Activated CD4-positive, alpha-beta T cell treated with anti-CD3 and anti-CD28 coated beads, Interleukin-2, Interleukin-4, amounts not matched to agents 100 ng/mL and 50 ng/mL, durations not matched to agents 16 hours and 8 hours (primary cell): ENCODE data around the gene MYO9A.
"Not testable (repeated sequence)": the region's sequence is repeated elsewhere in the genome, so short reads cannot be mapped to it uniquely, and the experiment has no call there.

ENCODE experiments used
- DNase-seq: peaks from one replicate; pipeline ENCODE4 v3.0.0-alpha.2; 2020; ENCODE audit warnings: low spot score

Gene MYO9A

DNA sequence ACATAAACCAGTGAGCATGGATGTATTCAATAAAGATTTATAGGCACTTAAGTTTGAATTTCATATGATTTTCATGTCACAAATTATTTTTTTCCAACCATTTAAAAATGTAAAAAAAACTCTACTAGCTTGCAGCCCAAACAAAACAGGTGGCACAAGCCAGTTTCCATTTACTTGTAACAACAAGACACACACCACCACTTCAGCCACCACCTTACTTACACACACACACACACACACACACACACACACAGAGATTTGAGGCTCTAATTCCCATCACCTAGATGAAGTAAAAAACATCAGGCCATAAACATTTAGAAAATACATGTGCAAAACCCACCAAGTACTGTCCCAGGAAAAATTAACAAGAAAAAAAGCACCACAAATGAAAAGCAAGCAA is 25.3 kb downstream of the MYO9A start:
- DNase-seq: no peak

DNA sequence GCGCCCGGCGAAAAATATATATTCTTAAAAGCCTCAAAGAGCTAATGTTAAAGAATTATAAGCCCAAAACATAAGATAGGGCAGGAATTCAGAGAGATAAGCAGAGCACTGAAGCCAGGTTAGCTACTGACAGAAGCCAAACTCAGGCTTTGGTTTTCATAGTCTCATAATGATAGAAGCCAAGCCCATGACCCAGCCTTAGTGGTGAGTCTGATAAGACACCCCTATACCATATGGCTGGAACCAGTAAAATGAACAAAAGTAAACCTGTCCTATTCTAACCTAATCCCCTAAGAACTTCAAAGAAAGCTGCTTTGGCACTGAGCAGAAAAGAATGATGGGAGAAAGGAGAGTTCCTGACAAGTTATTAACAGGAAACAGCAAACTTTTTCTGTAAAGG is 25.9 kb downstream of the MYO9A start:
- DNase-seq: no peak

DNA sequence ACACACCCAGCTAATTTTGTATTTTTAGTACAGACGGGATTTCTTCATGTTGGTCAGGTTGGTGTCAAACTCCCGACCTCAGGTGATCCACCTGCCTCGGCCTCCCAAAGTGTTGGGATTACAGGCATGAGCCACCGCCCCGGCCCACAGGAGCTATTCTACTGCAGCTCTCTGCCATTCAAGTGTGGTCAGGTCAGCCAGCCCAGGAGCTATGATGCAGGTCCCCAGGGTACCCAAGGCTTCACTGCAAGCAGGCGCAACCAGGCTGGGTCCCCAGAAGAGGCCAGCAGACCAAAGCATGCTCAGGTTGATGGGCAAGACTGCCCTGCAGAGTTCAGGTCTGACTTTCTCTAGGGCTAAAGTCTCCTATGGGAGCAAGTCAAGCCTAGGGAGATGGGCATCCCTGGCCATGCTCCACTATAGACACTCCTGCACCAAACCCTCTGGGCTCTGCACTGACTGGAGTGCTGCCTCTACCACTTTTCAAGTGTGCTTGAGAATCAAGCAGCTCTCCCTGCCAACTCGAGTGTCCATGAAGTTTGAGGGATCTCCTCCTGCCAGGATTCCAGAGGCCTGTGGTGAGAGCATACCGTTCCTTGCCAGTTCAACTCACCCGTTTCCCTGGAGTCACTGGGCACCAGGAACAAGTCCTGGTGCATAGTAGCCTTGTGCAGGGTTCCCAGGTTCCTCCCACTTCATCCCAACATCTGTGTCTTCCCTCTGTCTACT is 30.9 kb downstream of the MYO9A start:
- DNase-seq: no peak

DNA sequence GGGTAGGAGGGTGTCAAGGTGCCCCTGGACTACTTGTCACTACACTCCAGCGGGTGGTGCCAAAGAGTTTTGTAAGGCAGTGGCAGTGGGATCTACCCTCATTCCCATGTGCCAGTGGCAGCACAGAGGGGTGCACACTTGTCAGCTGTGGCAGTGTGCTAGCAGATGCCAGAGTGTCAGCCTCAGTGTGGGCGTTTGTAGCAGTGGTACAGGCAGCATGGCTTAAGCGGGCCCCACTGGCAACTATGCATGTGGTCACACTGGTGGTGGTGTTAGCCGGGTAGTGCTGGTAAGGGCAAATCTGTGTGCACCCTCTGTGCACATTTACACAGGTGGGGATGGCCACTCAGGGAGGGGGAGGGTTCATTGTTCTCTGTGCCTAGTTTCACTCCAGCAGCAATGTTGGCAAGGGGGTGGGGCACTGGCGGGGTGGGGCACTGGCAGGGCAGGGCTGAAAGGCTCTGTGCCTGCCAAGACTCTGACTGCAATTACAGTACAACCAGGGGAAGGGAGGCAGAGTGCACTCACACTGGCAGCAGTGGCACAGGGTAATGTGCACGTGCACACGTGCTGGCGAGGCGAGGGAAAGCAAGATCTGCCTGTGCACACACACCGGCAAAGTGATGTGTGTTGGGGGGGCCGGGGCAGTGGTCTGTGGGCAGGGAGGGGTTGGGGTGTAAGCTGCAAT is 31.8 kb downstream of the MYO9A start:
- no peak for DNase-seq

DNA sequence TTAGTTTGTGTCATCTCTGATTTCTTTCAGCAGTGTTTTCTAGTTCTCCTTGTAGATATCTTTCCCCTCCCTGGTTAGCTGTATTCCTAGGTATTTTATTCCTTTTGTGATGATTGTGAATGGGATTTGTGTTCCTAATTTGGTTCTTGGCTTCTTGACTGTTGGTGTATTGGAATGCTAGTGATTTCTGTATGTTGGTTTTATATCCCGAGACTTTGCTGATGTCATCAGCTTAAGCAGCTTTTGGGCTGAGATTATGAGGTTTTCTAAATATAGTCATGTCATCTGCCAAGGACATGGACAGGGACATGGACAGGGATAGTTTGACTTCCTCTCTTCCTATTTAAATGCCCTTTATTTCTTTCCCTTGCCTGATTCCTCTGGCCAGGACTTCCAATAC is 35.8 kb downstream of the MYO9A start:
- no peak for DNase-seq

DNA sequence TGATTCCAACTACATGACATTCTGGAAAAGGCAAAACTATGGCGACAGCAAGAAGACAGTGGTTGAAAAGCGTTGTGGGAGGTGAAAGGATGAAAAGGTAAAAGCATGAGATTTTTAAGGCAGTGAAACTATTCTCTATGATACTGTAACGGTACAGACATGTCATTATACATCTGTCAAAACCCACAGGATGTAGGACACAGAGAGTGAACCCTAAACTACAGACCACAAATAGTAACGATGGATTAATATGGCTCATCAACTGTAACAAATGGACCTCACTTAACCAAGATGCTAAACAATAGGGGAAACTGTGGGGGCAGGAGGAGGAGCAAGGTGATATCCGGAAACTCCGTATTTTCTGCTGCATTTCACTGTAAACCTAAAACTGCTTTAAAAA is 39.1 kb downstream of the MYO9A start:
- peak; percentile 0 for DNase-seq

DNA sequence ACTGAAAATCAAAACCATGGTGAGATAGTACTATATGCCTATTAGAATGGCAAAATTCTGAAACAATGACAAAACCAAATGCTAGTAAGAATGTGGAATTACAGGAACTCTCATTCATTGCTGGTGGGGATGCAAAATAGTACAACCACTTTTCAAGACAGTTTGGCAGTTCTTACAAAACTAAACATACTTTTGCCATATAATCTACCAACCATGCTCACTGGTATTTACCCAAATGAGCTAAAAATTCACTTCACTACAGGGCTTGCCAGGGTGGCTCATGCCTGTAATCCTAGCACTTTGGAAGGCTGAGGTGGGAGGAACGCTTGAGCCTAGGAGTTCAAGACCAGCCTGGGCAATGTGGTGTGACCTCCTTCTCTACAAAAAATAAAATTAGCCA is 40.0 kb downstream of the MYO9A start:
- no peak for DNase-seq

DNA sequence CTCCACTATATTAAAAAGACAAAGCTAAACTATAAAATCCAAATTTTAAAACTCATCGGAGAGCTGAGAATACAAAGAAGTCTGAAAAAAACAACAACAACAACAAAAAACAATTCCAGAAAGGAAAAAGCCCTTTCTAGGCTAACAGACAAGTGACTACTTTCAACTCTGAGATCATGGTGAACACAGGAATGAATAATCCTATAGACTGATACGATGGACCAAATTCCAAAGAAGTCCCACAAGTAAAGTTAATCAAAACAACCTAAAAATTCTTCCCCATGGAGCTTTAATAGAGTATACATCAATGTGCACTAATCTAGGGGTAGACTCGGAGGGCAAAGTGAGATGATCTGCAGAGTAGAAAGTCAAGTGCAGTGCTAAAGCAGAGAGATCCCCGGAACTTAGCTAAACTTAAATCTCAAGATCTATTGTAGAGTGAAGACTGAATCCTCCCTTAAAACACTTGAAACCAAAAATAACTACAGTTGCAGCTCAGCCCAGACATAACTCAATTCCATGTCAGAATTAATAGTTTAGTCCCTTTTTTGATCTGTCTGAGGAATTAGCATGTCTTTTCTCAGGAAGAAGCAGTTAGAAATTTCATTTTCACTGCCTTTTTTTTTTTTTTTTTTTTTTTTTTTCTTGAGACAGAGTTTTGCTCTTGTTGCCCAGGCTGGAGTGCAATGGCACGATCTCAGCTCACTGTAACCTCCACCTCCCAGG is 43.5 kb downstream of the MYO9A start:
- DNase-seq: no peak

DNA sequence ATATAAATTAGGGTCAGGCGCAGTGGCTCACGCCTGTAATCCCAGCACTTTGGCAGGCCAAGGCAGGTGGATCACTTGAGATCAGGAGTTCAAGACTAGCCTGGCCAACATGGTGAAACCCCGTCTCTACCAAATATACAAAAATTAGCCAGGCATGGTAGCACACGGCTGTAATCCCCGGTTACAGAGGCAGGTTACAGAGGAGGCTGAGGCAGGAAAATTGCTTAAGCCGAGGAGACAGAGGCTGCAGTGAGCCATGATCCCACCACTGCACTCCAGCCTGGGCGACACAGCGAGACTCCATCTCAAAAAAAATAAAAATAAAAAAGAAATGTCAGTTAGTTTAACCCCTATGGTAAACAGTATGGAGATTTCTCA is 46.5 kb downstream of the MYO9A start:
- DNase-seq: not testable (repeated sequence)

DNA sequence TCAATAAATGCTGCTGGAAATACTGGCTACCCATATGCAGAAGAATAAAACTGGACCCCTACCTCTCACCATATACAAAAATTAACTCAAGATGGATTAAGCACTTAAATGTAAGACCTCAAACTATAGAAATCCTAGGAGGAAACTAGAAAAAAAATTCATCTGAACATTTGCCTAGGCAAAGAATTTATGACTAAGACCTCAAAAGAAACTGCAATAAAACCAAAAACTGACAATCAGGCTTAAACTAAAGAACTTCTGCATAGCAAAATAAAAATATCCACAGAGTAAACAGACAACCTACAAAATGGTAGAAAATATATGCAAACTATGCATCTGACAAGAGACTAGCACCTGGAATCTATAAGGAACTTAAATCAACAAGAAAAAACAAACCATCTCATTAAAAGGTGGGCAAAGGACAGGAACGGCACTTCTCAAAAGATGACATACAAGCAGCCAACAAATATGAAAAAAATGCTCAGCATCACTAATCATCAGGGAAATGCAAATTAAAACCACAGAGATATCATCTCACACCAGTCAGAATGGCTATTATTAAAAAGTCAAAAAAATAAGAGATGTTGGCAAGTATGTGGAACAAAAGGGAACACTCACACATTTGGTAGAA is 47.0 kb downstream of the MYO9A start:
- no peak for DNase-seq

DNA sequence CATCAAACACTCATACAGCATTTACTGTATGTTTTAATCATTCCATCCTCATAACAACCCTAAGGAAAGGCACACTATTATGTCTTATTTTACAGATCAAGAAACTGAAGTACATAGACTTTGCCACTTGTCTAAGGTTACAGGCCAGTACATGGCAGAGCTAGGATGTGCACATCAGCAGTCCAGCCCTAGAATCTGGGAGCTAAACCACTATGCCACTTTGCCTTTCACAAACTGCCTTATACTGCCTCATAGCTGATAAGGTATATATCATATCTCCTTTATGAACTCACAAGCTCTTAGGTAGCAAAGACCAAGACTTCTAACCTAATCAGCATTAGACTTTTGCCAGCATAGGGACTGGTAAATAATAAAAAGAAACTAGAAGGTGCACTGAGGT is 49.1 kb downstream of the MYO9A start:
- no peak for DNase-seq

DNA sequence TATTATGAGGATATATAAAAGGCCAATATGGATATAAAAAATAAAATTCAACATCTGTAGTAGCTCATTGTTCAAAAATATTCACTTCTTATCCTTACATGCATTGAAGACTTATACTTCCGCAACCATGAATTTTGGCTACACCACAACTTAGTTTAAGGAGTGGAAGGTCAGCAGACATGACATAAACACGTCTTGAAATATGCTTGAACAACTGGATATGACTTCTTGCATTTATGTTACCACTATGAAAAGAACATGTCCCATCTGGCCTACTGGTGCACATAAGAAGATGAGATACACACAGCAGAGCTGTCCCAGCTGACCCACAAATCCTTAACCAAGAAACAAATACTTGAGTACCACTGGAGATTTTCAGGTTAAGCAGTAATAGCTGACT is 52.1 kb downstream of the MYO9A start:
- DNase-seq: no peak

DNA sequence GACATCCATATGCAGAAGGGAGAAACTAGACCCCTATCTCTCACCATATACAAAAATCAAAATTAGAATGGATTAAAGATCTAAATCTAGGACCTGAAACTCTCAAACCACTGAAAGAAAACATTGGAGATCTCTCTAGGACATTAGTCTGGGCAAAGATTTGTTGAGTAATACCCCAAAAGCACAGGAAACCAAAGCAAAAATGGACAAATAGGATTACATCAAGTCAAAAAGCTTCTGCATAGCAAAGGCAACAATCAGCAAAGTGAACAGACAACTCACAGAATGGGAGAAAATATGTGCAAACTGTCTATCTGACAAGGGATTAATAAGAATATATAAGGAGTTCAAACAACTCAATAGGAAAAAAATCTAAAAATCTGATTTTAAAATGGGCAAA is 54.8 kb downstream of the MYO9A start:
- DNase-seq: no peak

DNA sequence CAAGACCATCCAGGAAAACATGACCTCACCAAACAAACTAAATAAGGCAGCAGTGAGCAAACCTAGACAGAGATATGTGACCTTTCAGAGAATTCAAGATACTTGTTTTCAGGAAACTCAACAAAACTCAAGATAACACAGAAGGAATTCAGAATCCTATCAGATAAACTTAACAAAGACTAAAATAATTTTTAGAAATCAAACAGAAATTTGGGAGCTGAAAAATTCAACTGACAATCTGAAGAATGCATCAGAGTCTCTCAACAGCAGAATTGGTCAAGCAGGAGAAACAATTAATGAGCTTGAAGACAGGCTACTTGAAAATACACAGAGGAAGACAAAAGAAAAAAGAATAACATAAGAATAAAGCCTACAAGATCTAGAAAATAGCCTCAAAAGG is 55.6 kb downstream of the MYO9A start:
- DNase-seq: no peak

DNA sequence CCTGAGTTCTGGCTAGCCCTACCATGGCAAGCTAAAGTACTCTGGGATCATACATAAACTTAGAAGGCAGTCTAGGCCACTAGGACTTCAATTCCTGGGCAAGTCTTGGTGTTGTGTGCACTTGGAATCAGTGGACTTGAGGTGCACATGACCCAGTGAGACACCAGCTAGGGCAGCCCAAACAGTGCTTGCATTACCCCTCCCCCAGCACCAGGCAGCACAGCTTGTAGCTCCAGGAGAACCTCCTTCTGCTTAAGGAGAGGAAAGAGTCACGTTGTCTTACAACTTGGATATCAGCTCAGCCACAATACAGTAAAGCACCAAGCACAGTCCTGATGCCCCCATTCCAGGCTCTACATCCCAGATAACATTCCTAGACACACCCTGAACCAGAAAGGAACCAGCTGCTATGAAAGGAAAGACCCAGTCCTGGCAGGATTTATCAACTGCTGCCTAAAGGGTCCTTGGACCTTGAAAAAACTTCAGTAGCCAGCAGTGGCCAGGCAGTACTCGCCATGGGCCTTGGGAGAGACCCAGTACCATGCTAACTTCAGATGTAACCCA is 57.2 kb downstream of the MYO9A start:
- no peak for DNase-seq

DNA sequence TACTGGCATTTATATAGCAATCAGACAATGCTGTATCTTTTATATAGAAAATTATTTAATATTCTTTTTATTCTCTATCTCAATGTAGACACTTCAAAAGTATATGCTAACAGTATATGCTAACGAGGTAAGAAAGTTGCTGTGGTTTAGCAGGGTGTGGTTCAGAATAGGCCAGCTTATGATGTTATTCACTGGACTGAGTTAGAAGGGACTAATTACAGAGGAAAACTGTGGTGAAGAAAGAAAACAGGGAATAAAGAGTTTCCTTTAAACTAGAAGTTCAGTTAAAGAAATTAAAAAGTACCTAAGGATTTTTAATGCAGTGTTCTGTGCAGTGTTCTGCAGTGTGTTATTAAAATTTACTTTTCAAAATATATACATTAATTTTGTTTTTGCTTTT is 59.4 kb downstream of the MYO9A start:
- DNase-seq: no peak

DNA sequence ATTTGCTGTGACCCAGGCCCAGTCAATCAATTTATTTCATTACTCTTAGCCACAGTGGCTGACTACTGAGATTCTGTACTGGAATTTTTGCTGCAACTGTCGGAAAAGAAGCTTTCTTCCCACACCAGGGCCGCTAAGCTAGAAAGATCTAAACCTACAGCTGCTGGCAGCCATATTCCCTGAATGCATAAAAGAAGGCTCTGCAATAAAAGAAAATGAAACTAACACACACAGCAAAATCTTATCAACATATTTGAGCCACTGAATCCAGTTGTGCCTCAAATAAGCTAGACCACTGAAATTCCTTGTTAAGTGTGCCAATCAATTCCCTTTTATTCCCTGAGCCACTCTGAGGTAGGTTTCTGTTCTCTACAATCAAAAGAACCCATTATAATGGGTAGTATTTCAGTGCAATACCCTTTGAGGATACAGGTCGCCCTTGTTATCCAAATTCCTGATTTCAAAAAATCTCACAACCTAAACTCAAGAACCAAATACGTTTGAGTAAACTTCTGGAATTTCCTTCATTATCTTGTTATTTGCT is 60.3 kb downstream of the MYO9A start:
- DNase-seq: no peak

DNA sequence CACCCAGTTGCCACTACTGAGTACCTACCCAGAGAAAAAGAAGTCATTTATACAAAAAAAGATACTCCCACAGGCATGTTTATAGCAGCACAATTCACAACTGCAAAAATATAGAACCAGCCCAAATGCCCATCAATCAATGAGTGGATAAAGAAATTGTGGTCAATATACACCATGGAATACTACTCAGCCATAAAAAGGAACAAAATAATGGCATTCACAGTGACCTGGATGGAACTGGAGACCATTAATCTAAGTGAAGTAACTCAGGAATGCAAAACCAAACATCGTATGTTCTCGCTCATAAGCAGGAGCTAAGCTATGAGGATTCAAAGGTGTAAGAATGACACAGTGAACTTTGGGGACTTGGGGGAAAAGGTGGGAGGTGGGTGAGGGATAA is 61.7 kb downstream of the MYO9A start:
- DNase-seq: not testable (repeated sequence)

DNA sequence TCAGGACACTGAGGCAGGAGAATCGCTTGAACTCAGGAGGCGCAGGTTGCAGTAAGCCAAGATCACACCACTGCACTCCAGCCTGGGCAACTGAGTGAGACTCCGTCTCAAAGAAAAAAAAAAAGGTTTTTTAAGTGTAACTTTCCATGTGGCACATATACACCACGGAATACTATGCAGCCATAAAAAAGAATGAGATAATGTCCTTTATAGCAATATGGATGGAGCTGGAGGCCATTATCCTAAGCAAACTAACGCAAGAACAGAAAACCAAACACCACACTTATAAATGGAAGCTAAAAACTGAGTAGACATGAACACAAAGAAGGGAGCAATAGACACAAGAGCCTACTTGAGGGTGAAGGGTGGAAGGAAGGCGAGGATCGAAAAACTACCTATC is 64.7 kb downstream of the MYO9A start:
- DNase-seq: not testable (repeated sequence)

DNA sequence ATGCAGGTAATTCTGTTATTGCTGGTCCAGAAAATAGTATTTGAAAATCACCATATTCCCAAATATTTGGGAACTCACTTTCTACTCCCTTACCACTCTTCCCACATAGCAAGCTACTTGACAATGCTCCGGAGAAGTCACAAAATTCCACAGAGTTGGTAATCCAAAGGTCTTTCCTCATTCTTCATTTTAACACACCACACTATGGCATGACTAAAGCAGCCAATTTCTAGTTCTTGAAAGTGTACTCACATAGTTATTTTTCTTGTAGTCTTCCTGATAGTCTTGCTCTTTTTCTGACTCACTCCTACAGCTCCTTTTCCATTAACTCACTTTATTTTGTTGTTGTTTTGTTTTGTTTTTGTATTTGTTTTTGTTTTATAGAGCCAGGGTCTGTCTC is 67.2 kb downstream of the MYO9A start:
- no peak for DNase-seq

DNA sequence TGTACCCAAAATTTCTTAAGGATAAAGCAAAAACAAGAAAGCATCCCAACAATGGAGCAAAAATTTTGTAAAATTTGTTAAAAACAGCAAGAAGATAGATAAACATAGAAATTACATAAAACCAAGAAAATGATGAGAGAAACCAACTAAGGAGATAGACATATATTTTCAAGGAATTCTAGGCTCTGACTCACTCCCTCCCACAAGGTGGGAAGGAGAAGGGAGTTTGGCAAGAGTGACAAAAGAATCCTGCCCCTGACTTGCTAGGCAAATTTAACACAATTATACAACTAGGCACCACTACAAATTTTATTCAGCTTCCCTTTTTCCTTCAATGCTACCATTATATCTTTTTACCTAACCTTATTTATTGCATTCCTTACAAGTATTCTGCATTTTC is 70.9 kb downstream of the MYO9A start:
- no peak for DNase-seq

DNA sequence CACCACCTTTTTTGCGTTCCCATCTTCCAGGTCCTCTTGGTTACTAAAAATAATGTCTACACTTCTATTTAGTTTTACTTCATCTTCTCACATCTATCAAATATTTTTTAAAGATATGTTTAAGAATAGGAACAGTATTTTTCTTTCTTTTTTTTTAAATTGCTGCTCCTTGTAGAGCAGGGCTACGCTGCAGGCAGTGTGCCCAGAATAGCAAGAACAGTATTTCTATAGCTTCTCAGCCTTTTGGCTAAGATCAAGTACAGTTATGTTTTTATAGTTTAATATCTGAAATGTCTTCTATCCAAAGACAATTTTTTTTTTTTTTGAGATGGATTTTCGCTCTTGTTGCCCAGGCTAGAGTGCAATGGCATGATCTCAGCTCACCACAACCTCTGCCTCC is 73.0 kb downstream of the MYO9A start:
- DNase-seq: no peak
